Pancreas (tissue), 10 donors: ENCODE results near the gene HOXC13. TPM values are rescaled to one million over a fixed set of nuclear protein-coding genes. Genes with fewer than 3 reads are reported as not detected.

ENCODE experiments used
- ATAC-seq, 4 donors: fragments of 200-7000 bp; cut with Tn5 transposase; one replicate each; pipeline versions ENCODE4 v1.8.0 to v1.9.1; 2020; ENCODE audit warnings: mild to moderate bottlenecking in 4 of 4, moderate library complexity in 4 of 4
- DNase-seq, 6 donors: peaks; one replicate each; pipeline ENCODE4 v3.0.0-alpha.2; 2020
- FAIRE-seq: peaks from 2 replicates; lab custom pipeline; 2012; peaks lifted over from hg19 to GRCh38; lab: Jason Lieb, UNC
- H3K27ac ChIP-seq, 4 donors: fragments of 200-600 bp; sonication (generic); 1 replicate in 3 of 4; 2 replicates in 1 of 4; pipeline versions ENCODE4 v1.5.0 to v1.8.0; 2020
- H3K27me3 ChIP-seq, 4 donors: fragments of 200-600 bp; one replicate each; pipeline ENCODE4 v1.8.0; 2021
- H3K36me3 ChIP-seq, 3 donors: fragments of 200-600 bp; sonication (generic) in 1 of 3; one replicate each; pipeline versions ENCODE4 v1.5.0 to v1.8.0; 2020 to 2021
- H3K4me1 ChIP-seq, 3 donors: fragments of 200-600 bp; one replicate each; pipeline ENCODE4 v1.8.0; 2021
- H3K4me3 ChIP-seq, 4 donors: fragments of 200-600 bp; sonication (generic) in 2 of 4; one replicate each; pipeline versions ENCODE4 v1.5.0 to v1.8.0; 2020 to 2021
- H3K9me3 ChIP-seq, 4 donors: fragments of 200-600 bp; one replicate each; pipeline ENCODE4 v1.8.0; 2021
- WGBS, 2 donors: extraction: QIAGEN DNeasy Blood & Tissue Kit; methylation state at CpG; one replicate each; pipeline ENCODE4 v1.1.7; 2013; 5-methylcytosine and 5-hydroxymethylcytosine counted together
- intact Hi-C, 3 donors: fragments of 100-400 bp; cut with DNase I; formaldehyde crosslinking; loops; one replicate each; pipeline versions ENCODE4 v1.11.1 to v1.14.2; 2022
- polyA plus RNA-seq, 2 donors: library from polyadenylated mRNA; stranded (reverse); fragments of 200-250 nt; gene quantifications; one replicate each; pipeline ENCODE4 v1.2.3, GENCODE V29; 2013
- total RNA-seq, 6 donors: library from RNA; stranded (reverse); fragmentation: NEBNext Ultra II Directional in 4 of 6; extraction: Animal tissue kit (Norgen Biotek cat#: 25700) in 4 of 6; gene quantifications; one replicate each; pipeline versions ENCODE4 v1.2.1 to v1.2.4, GENCODE V29; 2021 to 2023
- TF ChIP-seq, protein P1 (sequence below), 4 donors: fragments of 200-600 bp; sonication (generic) in 3 of 4; IDR thresholded peaks; one replicate each; pipeline versions ENCODE4 v1.5.0 to v1.8.0; 2021; ENCODE audit warnings: antibody characterized with exemption in 4 of 4
- donor health status: healthy with polysubstance abuse.
- donor health status: DM: no; HTN: no; CAD: no; lungs with moderate emphysema.
- donor health status: DM: no; HTN: no; CAD: no.
- donor health status: control.
- donor health status: control.
- donor health status: Bipolar disorder and iron deficiency.
- donor health status: DM: yes; HTN: yes; CAD: no.
- donor health status: DM: no; HTN: no; CAD: no.
- donor health status: DM: no; HTN: no; CAD: no.
- donor health status: DM: yes; HTN: yes; CAD: no.

HOXC13 gene
- total and polyA plus RNA-seq, 8 donors = 0.06 TPM; not detected in 7

DNA sequence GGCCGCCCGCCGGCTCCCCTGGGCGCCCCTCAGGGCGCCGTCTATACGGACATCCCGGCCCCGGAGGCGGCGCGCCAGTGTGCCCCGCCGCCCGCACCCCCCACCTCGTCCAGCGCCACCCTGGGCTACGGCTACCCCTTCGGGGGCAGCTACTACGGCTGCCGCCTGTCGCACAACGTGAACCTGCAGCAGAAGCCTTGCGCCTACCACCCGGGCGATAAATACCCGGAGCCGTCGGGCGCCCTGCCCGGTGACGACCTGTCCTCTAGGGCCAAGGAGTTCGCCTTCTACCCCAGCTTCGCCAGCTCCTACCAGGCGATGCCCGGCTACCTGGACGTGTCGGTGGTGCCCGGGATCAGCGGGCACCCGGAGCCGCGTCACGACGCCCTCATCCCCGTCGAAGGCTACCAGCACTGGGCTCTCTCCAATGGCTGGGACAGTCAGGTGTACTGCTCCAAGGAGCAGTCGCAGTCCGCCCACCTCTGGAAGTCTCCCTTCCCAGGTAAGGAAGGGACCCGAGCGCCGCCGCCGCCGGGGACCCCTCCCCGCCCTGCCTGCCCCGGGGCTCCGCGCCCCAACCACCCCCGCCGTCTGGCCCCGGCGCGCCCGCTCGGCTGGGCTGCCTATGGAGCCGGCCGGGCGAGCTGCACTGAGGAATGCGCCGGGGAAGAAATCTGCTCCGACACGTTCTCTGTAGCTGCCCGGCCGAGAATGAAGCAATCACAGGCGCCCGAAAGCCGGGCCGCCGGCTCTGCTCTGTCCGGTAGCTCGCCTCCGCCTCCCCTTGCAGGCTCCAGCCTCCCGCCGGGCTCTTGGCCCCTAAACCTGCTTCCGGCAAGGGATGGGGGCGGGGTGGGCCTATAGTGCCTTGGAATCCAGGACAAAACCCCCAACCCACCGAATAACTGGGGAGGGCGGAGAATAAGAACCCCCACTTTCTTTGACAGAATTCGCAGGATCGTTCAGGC lies 794 bp downstream of the HOXC13 start:
- peaks cover 3 to 53% (median 23%) of the 10 kb centered on the region in 4 donors for H3K27me3 ChIP-seq
- DNase-seq = peak in 2 of 6 donors; percentile 68 to 73
- TF ChIP-seq, protein P1, sequence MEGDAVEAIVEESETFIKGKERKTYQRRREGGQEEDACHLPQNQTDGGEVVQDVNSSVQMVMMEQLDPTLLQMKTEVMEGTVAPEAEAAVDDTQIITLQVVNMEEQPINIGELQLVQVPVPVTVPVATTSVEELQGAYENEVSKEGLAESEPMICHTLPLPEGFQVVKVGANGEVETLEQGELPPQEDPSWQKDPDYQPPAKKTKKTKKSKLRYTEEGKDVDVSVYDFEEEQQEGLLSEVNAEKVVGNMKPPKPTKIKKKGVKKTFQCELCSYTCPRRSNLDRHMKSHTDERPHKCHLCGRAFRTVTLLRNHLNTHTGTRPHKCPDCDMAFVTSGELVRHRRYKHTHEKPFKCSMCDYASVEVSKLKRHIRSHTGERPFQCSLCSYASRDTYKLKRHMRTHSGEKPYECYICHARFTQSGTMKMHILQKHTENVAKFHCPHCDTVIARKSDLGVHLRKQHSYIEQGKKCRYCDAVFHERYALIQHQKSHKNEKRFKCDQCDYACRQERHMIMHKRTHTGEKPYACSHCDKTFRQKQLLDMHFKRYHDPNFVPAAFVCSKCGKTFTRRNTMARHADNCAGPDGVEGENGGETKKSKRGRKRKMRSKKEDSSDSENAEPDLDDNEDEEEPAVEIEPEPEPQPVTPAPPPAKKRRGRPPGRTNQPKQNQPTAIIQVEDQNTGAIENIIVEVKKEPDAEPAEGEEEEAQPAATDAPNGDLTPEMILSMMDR (IDR thresholded peaks at IDR 0.05) = no peak
- no peaks in the 10 kb centered on the region for H3K9me3 ChIP-seq
- H3K36me3 ChIP-seq = no peaks in the 10 kb centered on the region
- intact Hi-C loops = no loop called here
- H3K27ac ChIP-seq = no peak overlapping the region
- FAIRE-seq = no peak
- H3K4me3 ChIP-seq = peak overlapping the region in 1 of 4 donors; percentile 23
- 6% methylated on average over 88 to 91 of the region's 91 CpGs for WGBS, 2 donors
- no peaks in the 10 kb centered on the region for H3K4me1 ChIP-seq
- ATAC-seq = peak; percentile 22 to 68 (median 51)

DNA sequence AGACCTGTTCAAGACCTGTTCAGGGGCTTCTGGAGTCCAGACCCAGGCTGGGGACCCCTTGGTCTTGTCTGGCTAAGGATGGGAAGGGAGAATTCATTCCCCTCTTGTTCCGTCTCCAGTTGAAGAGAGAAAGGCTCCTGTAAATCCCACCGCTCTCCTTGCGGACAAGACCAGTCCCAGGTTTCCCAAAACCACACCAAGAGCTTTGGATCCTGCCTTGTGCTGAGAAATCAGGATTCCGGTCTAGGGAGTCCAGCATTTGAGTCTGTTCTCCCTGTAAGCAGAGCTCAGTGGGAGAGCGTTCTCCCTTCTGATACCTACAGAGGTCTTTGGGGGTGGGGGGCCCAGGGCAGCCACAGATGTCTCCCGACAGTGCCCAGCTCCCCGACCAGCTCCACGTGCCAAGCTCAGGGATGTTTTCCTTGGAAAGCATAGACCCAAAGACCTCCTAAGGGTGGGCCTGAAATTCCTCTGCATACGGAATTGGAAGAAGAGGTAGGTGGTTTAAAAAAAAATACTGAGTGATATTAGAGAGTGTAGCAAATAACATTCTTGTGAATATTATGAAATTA lies 1.9 kb downstream of the HOXC13 start:
- peaks cover 3 to 54% (median 25%) of the 10 kb centered on the region in 4 donors for H3K27me3 ChIP-seq
- DNase-seq = no peak
- ATAC-seq = no peak
- no peaks in the 10 kb centered on the region for H3K9me3 ChIP-seq
- no peak overlapping the region for H3K27ac ChIP-seq
- TF ChIP-seq, protein P1 (IDR thresholded peaks at IDR 0.05) = no peak
- H3K4me3 ChIP-seq = no peak overlapping the region
- 13 to 14% methylated on average over 9 of the region's 9 CpGs for WGBS, 2 donors
- no peaks in the 10 kb centered on the region for H3K36me3 ChIP-seq
- H3K4me1 ChIP-seq = no peaks in the 10 kb centered on the region
- no peak for FAIRE-seq
- intact Hi-C loops = no loop called here

DNA sequence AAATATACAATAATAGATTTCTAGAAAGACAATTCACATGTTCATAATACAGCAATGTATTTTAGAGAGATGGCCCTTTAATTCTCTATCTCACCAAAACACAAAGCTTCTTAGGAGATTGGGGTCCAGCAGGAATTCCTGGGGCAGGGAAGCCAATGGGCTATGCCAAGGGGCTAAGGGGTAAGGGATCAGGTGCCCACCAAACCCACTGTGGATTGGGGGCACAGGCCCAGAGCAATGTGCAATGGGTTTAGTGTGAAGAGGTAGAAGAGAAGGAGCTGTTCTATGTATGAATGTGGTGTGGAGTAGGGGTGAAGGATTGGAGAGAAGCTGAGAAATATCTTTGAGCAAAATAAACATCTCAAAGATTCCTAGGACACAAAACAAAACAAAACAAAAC lies 2.6 kb downstream of the HOXC13 start:
- no peak for DNase-seq
- TF ChIP-seq, protein P1 (IDR thresholded peaks at IDR 0.05) = no peak
- H3K4me3 ChIP-seq = no peak overlapping the region
- intact Hi-C loops = no loop called here
- ATAC-seq = no peak
- no peak for FAIRE-seq
- H3K36me3 ChIP-seq = no peaks in the 10 kb centered on the region
- H3K4me1 ChIP-seq = no peaks in the 10 kb centered on the region
- H3K9me3 ChIP-seq = no peaks in the 10 kb centered on the region
- H3K27ac ChIP-seq = no peak overlapping the region
- peaks cover 3 to 61% (median 28%) of the 10 kb centered on the region in 4 donors for H3K27me3 ChIP-seq

DNA sequence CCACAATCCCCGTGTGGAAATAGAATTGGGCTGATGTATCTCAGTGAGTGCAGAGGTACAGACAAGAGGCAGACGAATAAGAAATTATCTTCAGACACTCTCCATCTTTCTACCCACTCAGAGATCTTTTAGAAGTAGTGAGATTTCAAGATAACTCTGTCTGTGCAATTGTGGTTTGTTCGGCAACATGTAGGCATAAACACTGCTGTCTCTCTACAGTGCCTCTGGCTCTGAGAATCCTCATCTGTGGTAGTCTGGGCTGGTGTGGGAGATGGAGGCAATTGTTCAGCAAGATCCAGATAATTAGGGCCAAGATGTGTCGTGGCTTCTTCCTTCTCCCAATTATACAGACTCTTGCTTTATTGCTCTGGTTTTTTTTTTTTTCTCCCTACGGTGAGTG lies 3.1 kb downstream of the HOXC13 start:
- ATAC-seq (no peak), DNase-seq (no peak), FAIRE-seq (no peak)
- peaks cover 3 to 61% (median 28%) of the 10 kb centered on the region in 4 donors for H3K27me3 ChIP-seq
- 13 to 19% methylated on average over 5 of the region's 5 CpGs for WGBS, 2 donors
- no peaks in the 10 kb centered on the region for H3K9me3 ChIP-seq
- intact Hi-C loops = no loop called here
- H3K4me1 ChIP-seq = no peaks in the 10 kb centered on the region
- no peak overlapping the region for H3K4me3 ChIP-seq
- no peaks in the 10 kb centered on the region for H3K36me3 ChIP-seq
- no peak overlapping the region for H3K27ac ChIP-seq
- TF ChIP-seq, protein P1 (IDR thresholded peaks at IDR 0.05) = no peak
